ENCODE data around the gene ADD1. TPM values are rescaled to one million over a fixed set of nuclear protein-coding genes. Genes with fewer than 3 reads are reported as not detected.

Gene ADD1
- total and polyA plus RNA-seq, 4 experiments from 2014 or later, result 159 to 293 (median 230) TPM

DNA sequence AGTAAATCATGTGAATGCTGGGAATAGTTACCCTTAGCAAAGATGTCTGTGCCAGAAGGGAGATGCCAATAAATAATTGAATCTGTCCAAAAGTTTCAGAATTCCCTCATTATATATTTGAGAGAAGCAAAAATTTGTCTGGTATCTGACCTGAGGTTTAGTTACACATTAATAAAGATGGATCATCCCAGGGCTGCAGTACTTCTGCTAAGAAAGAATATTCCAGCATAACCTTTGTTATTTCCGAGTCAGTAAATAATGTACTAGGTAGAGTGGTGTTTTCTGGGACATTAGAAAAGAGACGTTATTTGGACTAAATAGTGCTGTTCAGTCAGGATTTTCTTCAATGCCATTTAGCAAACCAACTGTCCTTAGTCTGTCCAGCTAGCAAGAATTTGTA, 26.4 kb downstream of the ADD1 start:
- peaks cover 42 to 83% (median 62%) of the 10 kb centered on the region in 4 donors for H3K4me1 Mint-ChIP-seq
- ChIA-PET POLR2A (ENCODE audit: partially characterized antibody) (interaction anchor here (1.3 kb wide), 1 partner anchor 72 kb away, joined by 3 read pairs; no protein-coding TSS in a partner anchor), CTCF (ENCODE audit: partially characterized antibody) (no interaction called here)
- Histone ChIP-seq H3K27me3 (ENCODE audit: insufficient read depth, low read length) (no peaks in the 10 kb centered on the region), H3K9me3 (ENCODE audit: control insufficient read depth in 1 of 2, low read length in 2 of 2) (no peaks in the 10 kb centered on the region), H3K36me3 (ENCODE audit: insufficient read depth, low read length) (no peaks in the 10 kb centered on the region), H3K27ac (ENCODE audit: low read depth, low read length) (no peak overlapping the region), H3K4me3 (ENCODE audit: low read length in 2 of 2) (no peak overlapping the region), H3K4me1 (ENCODE audit: insufficient read depth, low read length) (peaks cover 69% of the 10 kb centered on the region)
- H3K9me3 Mint-ChIP-seq, result peaks cover 0 to 1% (median 0%) of the 10 kb centered on the region in 8 donors
- no peaks in the 10 kb centered on the region for H3K27me3 Mint-ChIP-seq
- peaks cover 0 to 13% of the 10 kb centered on the region in 2 donors for H3K36me3 Mint-ChIP-seq
- H3K27ac Mint-ChIP-seq, result peak overlapping the region in 2 of 7 donors; percentile 23 to 35
- intact Hi-C loops (cut with micrococcal nuclease), result no loop called here
- no peak overlapping the region for H3K4me3 Mint-ChIP-seq
- DNase-seq, result no peak

DNA sequence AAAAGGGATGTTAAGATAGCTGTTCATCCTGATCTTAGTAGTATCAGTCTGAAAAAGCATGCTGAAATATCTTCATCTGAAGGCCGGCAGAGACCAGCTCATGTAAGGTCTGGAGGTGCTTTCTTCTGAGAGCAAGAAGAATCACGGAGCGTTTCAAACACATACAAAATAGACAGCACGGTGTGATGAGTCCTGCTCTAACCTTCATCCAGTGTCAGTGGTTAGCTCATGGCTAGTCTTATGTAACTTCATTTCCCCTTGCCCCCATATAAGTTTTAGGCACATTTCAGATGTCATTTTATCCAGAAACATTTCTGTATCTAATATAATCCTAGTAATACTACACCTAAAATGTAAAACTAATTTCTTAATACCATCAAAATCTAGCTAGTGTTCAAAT, 27.8 kb downstream of the ADD1 start:
- Histone ChIP-seq H3K27me3 (ENCODE audit: insufficient read depth, low read length) (no peaks in the 10 kb centered on the region), H3K36me3 (ENCODE audit: insufficient read depth, low read length) (peaks cover 8% of the 10 kb centered on the region), H3K27ac (ENCODE audit: low read depth, low read length) (no peak overlapping the region), H3K4me1 (ENCODE audit: insufficient read depth, low read length) (peaks cover 62% of the 10 kb centered on the region), H3K4me3 (ENCODE audit: low read length in 2 of 2) (no peak overlapping the region), H3K9me3 (ENCODE audit: control insufficient read depth in 1 of 2, low read length in 2 of 2) (no peaks in the 10 kb centered on the region)
- H3K4me1 Mint-ChIP-seq, result peaks cover 40 to 84% (median 59%) of the 10 kb centered on the region in 4 donors
- CTCF ChIA-PET (ENCODE audit: partially characterized antibody), result interaction anchor here (0.8 to 2.0 kb wide), 8 partner anchors 8 to 115 kb away, joined by 3 to 8 read pairs (median 4); partner anchors contain the start of gene TNIP2
- peak overlapping the region in 1 of 8 donors; percentile 12 for H3K4me3 Mint-ChIP-seq
- POLR2A ChIA-PET (ENCODE audit: partially characterized antibody), result interaction anchor here (0.8 to 1.5 kb wide), 3 partner anchors 9 to 33 kb away, joined by 3 to 6 read pairs (median 3); no protein-coding TSS in a partner anchor
- H3K27ac Mint-ChIP-seq, result peak overlapping the region in 6 of 7 donors; percentile 20 to 66 (median 42)
- no peaks in the 10 kb centered on the region for H3K9me3 Mint-ChIP-seq
- intact Hi-C loops (cut with micrococcal nuclease), result no loop called here
- H3K36me3 Mint-ChIP-seq, result peaks cover 0 to 22% of the 10 kb centered on the region in 2 donors
- no peak for DNase-seq
- no peaks in the 10 kb centered on the region for H3K27me3 Mint-ChIP-seq

DNA sequence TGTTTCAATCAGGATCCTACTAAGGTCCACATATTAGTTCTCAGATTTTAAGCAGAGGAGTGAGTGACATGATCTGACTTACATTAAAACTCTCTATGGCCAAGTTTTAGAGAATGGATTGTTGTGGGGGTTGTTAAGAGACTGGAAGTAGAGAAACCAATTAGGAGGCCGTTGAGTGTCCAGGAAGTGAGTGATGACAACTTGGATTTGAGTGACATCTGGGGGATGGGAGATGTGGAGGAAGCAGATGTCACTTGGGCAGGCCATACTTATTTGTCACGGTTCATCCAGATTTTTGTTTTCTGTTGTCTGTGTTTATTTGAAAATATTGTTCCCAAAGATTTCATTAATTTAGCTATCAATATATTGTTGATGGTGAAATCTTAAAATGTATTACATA, 28.3 kb downstream of the ADD1 start:
- Histone ChIP-seq H3K27ac (ENCODE audit: low read depth, low read length) (no peak overlapping the region), H3K9me3 (ENCODE audit: control insufficient read depth in 1 of 2, low read length in 2 of 2) (no peaks in the 10 kb centered on the region), H3K4me1 (ENCODE audit: insufficient read depth, low read length) (peaks cover 57% of the 10 kb centered on the region), H3K36me3 (ENCODE audit: insufficient read depth, low read length) (peaks cover 9% of the 10 kb centered on the region), H3K4me3 (ENCODE audit: low read length in 2 of 2) (no peak overlapping the region), H3K27me3 (ENCODE audit: insufficient read depth, low read length) (no peaks in the 10 kb centered on the region)
- Mint-ChIP-seq H3K27ac (peak overlapping the region; percentile 19 to 66 (median 40)), H3K36me3 (peaks cover under 1 to 22% of the 10 kb centered on the region in 2 donors), H3K9me3 (no peaks in the 10 kb centered on the region), H3K4me1 (peaks cover 38 to 80% (median 57%) of the 10 kb centered on the region in 4 donors), H3K4me3 (peak overlapping the region in 2 of 8 donors; percentile 1 to 12), H3K27me3 (no peaks in the 10 kb centered on the region)
- ChIA-PET CTCF (ENCODE audit: partially characterized antibody) (interaction anchor here (0.8 to 2.0 kb wide), 8 partner anchors 8 to 116 kb away, joined by 3 to 8 read pairs (median 4); partner anchors contain the start of gene TNIP2), POLR2A (ENCODE audit: partially characterized antibody) (interaction anchor here (0.8 to 1.5 kb wide), 3 partner anchors 9 to 34 kb away, joined by 3 to 6 read pairs (median 3); no protein-coding TSS in a partner anchor)
- intact Hi-C loops (cut with micrococcal nuclease), result no loop called here
- DNase-seq, result no peak

DNA sequence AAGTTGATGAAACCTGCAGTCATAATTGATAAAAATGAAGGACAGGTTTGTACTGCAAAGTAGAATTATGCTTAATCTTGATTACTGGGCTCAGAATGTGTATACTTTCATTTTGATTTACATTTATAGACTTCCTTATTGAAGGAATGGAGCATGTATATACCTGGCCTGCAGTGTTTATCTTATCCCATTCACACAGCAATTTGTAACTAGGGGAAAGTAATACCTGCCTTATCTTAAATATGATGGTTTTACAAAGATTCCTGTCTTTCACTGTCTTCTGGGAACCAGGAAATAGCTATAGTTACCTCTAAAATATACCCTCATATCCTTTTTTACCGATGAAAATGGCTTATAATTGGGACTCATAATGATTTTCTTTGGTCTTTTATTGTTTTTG, 29.7 kb downstream of the ADD1 start:
- H3K4me3 ChIP-seq (ENCODE audit: low read length in 2 of 2), result no peak overlapping the region
- Mint-ChIP-seq H3K4me3 (no peak overlapping the region), H3K36me3 (peaks cover 12 to 32% of the 10 kb centered on the region in 2 donors), H3K27ac (peak overlapping the region in 3 of 7 donors; percentile 4 to 21 (median 18)), H3K9me3 (no peaks in the 10 kb centered on the region), H3K27me3 (no peaks in the 10 kb centered on the region), H3K4me1 (peaks cover 32 to 77% (median 57%) of the 10 kb centered on the region in 4 donors)
- H3K9me3 ChIP-seq (ENCODE audit: control insufficient read depth in 1 of 2, low read length in 2 of 2), result no peaks in the 10 kb centered on the region
- H3K27ac ChIP-seq (ENCODE audit: low read depth, low read length), result no peak overlapping the region
- intact Hi-C loops (cut with micrococcal nuclease), result no loop called here
- no peaks in the 10 kb centered on the region for H3K27me3 ChIP-seq (ENCODE audit: insufficient read depth, low read length)
- peaks cover 15% of the 10 kb centered on the region for H3K36me3 ChIP-seq (ENCODE audit: insufficient read depth, low read length)
- H3K4me1 ChIP-seq (ENCODE audit: insufficient read depth, low read length), result peaks cover 43% of the 10 kb centered on the region
- DNase-seq, result no peak
- CTCF ChIA-PET (ENCODE audit: partially characterized antibody), result interaction anchor here (1.1 to 1.4 kb wide), 2 partner anchors 87 to 110 kb away, joined by 3 read pairs; no protein-coding TSS in a partner anchor
- POLR2A ChIA-PET (ENCODE audit: partially characterized antibody), result interaction anchor here (1.1 kb wide), 1 partner anchor 8 kb away, joined by 3 read pairs; no protein-coding TSS in a partner anchor

DNA sequence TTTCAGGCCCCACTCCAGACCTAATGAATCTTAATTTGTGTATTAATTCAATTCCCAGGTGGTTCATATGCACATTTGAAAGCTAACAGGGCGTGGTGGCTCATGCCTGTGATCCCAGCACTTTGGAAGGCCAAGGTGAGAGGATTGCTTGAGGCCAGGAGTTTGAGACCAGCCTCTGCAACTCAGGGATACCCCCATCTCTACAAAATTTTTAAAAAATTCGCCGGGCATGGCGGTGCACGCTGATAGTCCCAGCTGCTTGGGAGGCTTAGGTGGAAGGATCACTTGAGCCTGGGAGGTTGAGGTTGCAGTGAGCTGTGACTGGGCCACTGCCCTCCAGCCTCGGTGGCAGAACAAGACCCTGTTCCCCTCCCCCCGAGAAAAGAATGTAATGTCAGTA, 31.2 kb downstream of the ADD1 start:
- no peak for DNase-seq
- Mint-ChIP-seq H3K9me3 (no peaks in the 10 kb centered on the region), H3K36me3 (peaks cover 17 to 43% of the 10 kb centered on the region in 2 donors), H3K27ac (no peak overlapping the region), H3K4me3 (no peak overlapping the region), H3K4me1 (peaks cover 22 to 69% (median 48%) of the 10 kb centered on the region in 4 donors), H3K27me3 (no peaks in the 10 kb centered on the region)
- ChIA-PET POLR2A (ENCODE audit: partially characterized antibody) (no interaction called here), CTCF (ENCODE audit: partially characterized antibody) (interaction anchor here (1.1 kb wide), 1 partner anchor 18 kb away, joined by 3 read pairs; no protein-coding TSS in a partner anchor)
- Histone ChIP-seq H3K4me3 (ENCODE audit: low read length in 2 of 2) (no peak overlapping the region), H3K27me3 (ENCODE audit: insufficient read depth, low read length) (no peaks in the 10 kb centered on the region), H3K27ac (ENCODE audit: low read depth, low read length) (no peak overlapping the region), H3K4me1 (ENCODE audit: insufficient read depth, low read length) (peaks cover 28% of the 10 kb centered on the region), H3K9me3 (ENCODE audit: control insufficient read depth in 1 of 2, low read length in 2 of 2) (no peaks in the 10 kb centered on the region), H3K36me3 (ENCODE audit: insufficient read depth, low read length) (peaks cover 23% of the 10 kb centered on the region)
- intact Hi-C loops (cut with micrococcal nuclease), result no loop called here

DNA sequence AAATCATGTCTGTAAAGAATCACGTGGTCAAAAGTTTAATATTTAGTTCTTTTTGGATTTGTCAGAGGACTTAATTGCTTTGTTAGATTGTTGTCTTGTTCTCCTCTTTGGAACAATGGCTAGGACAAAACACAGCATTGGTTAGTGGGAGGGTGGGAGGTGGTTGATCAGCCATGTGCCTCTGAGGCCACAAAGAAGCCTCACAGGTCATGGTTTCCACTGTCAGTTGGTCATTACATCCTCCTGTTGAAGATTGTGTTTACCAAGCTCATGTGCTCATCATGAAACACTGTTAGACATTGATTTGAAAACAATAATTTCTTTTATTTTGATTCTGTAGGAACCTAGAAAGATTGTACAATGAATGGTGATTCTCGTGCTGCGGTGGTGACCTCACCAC, 31.9 kb downstream of the ADD1 start:
- CTCF ChIA-PET (ENCODE audit: partially characterized antibody), result interaction anchor here (1.1 kb wide), 1 partner anchor 18 kb away, joined by 3 read pairs; no protein-coding TSS in a partner anchor
- no peak overlapping the region for H3K4me3 ChIP-seq (ENCODE audit: low read length in 2 of 2)
- Mint-ChIP-seq H3K27me3 (no peaks in the 10 kb centered on the region), H3K4me3 (no peak overlapping the region), H3K36me3 (peaks cover 20 to 46% of the 10 kb centered on the region in 2 donors), H3K9me3 (no peaks in the 10 kb centered on the region), H3K4me1 (peaks cover 19 to 65% (median 43%) of the 10 kb centered on the region in 4 donors), H3K27ac (peak overlapping the region in 5 of 7 donors; percentile 17 to 46 (median 37))
- no peaks in the 10 kb centered on the region for H3K27me3 ChIP-seq (ENCODE audit: insufficient read depth, low read length)
- POLR2A ChIA-PET (ENCODE audit: partially characterized antibody), result no interaction called here
- no peak overlapping the region for H3K27ac ChIP-seq (ENCODE audit: low read depth, low read length)
- peaks cover 26% of the 10 kb centered on the region for H3K4me1 ChIP-seq (ENCODE audit: insufficient read depth, low read length)
- DNase-seq, result no peak
- peaks cover 27% of the 10 kb centered on the region for H3K36me3 ChIP-seq (ENCODE audit: insufficient read depth, low read length)
- intact Hi-C loops (cut with micrococcal nuclease), result no loop called here
- H3K9me3 ChIP-seq (ENCODE audit: control insufficient read depth in 1 of 2, low read length in 2 of 2), result no peaks in the 10 kb centered on the region

DNA sequence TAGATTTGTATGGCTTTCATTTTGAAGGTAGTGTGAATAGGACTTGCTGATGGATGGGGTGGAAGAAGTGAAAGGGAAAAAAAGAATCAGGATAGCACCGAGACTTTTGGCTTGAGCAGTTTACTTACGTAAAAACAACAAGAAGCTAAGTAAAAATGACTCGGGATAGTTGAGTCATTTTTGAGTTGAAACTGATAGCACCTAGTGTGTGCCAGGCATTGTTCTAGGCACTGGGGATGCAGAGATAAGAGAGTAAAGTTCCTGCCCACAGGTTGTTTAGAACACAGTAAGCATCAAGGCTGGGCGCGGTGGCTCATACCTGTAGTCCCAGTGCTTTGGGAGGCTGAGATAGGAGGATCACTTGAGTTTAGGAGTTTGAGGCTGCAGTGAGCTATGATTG, 34.7 kb downstream of the ADD1 start:
- CTCF ChIA-PET (ENCODE audit: partially characterized antibody), result no interaction called here
- Histone ChIP-seq H3K36me3 (ENCODE audit: insufficient read depth, low read length) (peaks cover 33% of the 10 kb centered on the region), H3K27me3 (ENCODE audit: insufficient read depth, low read length) (no peaks in the 10 kb centered on the region), H3K4me3 (ENCODE audit: low read length in 2 of 2) (no peak overlapping the region), H3K9me3 (ENCODE audit: control insufficient read depth in 1 of 2, low read length in 2 of 2) (no peaks in the 10 kb centered on the region), H3K27ac (ENCODE audit: low read depth, low read length) (no peak overlapping the region), H3K4me1 (ENCODE audit: insufficient read depth, low read length) (peaks cover 7% of the 10 kb centered on the region)
- Mint-ChIP-seq H3K27me3 (no peaks in the 10 kb centered on the region), H3K4me3 (no peak overlapping the region), H3K4me1 (peaks cover 7 to 43% (median 29%) of the 10 kb centered on the region in 4 donors), H3K9me3 (no peaks in the 10 kb centered on the region), H3K36me3 (peaks cover 26 to 57% of the 10 kb centered on the region in 2 donors), H3K27ac (peak overlapping the region in 6 of 7 donors; percentile 14 to 90 (median 61))
- no peak for DNase-seq
- POLR2A ChIA-PET (ENCODE audit: partially characterized antibody), result interaction anchor here (0.8 kb wide), 1 partner anchor 31 kb away, joined by 3 read pairs; no protein-coding TSS in a partner anchor
- intact Hi-C loops (cut with micrococcal nuclease), result no loop called here
